Right renal cortex interstitium (tissue), 3 donors: Measurements from ENCODE around the gene NTM. TPM values are rescaled to one million over a fixed set of nuclear protein-coding genes. Genes with fewer than 3 reads are reported as not detected.

Source experiments
- DNase-seq, 3 donors: peaks; one replicate each; pipeline ENCODE4 v3.0.0-alpha.2; 2013; ENCODE audit warnings: low read depth in 3 of 3, low spot score in 2 of 3
- polyA plus RNA-seq, 3 donors: library from polyadenylated mRNA; unstranded; fragments of 120-200 nt; gene quantifications; one replicate each; pipeline ENCODE4 v1.2.1, GENCODE V29; 2013; ENCODE audit not compliant: insufficient read length in 3 of 3

Gene NTM
- polyA plus RNA-seq, 3 donors: 30.5 to 43.6 (median 35.7) TPM

GRCh38 chr11:132106096-132106982 lies 735.9 kb downstream of the NTM start:
- no peak for DNase-seq

DNA sequence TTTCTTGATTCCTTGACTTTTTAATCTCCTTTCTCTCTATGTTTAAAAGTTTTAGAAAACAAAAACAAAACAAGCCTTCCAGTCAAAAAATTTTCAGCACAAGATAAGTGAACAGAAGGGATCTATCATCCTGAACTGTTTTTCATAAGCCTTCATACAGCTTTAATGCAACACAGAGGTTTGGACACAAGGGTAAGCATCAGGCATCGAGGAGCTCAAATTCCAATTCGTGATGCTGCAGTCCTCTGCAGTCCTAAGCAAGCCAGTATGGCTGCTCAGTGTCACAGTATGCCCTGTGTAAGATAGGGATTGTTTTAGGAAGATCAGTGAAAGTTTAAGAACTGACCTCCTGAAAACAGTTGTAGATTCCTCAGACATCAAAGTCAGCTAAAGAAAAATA lies 740.9 kb downstream of the NTM start:
- no peak for DNase-seq

- no peak for DNase-seq
Measured at GRCh38 chr11:132111838-132112237, 741.4 kb downstream of the NTM start.

GRCh38 chr11:132112846-132113245 lies 742.4 kb downstream of the NTM start:
- DNase-seq: no peak

DNA sequence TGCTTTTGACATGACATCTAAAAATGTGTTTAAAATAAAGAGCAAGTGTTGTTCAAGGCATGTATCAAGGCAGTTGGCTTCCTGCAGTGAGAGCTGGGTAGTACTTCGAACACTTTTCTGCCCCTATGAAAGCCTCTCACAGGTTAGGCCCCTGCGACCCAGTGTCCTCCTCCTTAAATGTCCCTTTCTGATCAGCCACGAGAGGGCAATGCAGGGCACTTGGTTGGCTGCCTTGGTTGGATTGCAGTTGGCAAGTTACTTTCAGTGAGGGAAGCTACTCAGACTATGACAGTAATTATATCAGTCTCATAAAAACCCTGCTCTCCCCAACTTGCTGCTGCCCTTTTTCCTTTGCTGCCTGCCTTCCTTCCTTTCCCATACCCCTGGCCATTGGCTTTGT lies 743.8 kb downstream of the NTM start:
- no peak for DNase-seq

DNA sequence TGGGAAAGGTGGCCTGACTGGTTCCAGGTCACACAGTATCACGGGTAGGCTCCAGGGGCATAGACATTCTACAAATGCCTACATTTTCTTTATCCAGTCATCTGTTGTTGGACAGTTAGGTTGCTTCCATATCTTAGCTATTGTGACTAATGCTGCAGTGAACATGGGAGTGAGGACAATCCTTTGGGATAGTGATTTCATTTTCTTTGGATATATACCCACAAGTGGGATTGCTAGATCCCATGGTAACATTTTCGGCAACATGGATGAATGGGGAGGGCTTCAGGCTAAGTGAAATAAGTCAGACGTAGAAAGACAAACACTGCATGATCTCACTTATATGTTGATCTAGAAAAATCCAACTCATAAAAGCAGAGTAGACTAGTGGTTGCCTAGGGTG lies 744.3 kb downstream of the NTM start:
- no peak for DNase-seq

DNA sequence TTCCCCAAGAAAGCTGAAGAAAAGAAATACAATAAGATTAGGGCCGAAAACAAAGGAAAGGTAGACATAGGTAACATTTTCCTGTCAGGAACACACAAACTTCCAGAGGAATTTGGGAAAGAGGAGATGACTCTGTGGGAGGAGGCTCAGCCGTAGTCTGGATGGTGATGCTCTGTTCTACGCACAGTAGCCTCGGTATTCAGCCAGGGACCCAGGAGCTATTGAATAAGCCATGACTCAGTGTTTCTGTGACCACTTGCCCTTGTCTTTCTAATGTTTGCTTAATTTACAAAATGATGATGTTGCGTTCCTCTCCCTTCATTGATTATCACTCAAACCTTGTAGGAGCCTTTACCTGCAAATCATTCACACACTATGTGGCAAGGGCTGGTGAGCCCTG lies 745.0 kb downstream of the NTM start:
- DNase-seq: no peak

DNA sequence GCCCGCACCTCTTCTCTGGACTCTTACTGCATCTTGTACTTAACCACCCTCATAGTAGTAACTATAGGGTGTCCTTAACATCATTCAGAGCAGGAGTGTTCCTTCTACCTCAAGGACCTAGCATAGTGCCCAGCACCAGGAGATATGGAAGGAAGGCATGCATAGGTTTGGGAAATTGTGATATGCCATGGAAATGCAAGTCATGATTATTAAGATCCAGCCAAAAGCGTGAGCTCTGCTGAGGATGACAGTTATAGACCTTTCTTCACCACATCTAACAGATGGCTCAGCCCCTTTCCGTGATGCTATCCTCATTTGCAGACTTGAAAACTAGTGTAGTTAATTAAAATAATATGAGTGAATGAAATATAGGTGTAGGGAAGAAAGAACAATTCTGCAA lies 746.1 kb downstream of the NTM start:
- no peak for DNase-seq

GRCh38 chr11:132118661-132119060 lies 748.2 kb downstream of the NTM start:
- no peak for DNase-seq

DNA sequence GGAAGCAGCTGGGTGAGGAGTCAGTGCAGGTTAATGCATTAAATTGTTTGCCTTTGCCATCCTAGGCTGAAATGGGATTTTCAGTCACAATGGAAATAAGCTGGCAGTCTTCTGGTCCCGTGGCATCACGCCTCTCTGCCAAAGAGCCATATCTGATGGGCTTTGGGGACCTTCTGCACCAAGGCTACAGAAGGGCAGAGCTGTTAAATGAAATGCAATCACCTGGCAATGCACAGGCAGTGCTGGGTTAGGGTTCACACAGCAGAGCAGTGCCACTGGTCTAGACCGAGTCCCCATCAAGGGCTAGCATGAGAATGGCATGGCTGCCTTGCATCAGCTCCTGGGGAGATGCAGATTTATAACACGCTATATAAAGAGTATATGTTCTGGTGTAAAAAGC lies 749.2 kb downstream of the NTM start:
- DNase-seq: no peak

- no peak for DNase-seq
Measured at GRCh38 chr11:132122735-132123134, 752.3 kb downstream of the NTM start.

DNA sequence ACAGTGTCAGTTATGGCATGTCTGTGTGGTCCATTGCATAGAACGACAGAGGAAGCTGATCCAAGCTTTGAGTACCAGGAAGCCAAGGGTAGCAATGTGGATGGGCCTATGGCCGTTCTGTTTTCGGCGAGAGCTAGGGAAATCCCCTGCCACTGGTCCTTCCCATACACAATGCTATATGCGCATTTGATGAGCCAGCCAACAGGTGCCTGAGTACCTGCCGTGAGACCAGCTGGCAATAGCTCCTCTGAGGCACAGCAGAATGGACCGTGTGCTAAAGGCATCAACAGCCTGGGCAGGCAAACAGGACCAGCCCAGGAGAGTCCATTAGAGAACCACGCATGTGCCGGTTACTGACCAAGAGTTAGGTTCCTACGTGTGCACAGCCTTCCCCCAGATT lies 753.0 kb downstream of the NTM start:
- no peak for DNase-seq

- DNase-seq: no peak
Measured at GRCh38 chr11:132123854-132124835, 753.7 kb downstream of the NTM start.

DNA sequence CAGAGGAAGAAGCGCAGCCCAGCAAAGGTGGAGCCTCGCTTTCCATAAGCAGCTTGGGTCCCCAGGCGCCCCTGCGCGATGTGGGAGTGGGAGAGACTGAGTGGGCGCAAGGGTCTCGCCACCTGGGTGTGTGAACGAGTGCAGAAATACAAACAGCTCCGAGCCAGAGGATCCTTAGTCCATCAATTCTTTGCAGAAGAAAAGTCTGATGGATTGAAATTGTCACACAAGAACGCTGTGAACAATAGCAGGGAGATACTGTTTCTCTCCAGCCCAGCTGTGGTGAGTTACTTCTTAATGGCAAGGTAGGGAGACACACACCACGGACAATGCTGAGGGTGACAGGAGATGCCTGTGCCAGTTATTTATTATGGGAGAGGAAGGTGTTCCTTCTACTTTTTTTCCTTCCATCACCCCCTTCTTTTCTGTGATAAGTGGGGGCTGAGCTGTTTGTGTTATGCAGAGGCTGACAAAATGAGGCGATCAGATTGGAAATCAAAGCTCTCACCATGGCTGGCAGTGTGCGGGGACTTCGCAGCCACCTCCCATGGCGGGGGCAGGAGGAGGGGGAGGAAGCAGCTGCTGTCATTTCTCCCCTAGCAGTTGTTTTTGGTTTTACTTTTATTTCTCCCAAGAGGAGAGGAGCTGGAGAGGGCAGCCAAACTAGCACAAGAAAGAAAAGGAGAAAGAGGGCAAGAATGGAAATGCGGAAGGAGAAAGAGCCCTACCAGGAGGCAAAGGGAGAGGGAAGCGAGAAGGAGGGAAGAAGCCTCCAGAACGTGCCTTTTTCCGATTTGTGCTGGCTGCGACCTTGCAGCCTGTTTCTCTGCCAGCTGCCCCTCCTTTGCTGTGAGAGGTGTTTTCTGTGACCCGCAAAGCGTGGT lies 755.8 kb downstream of the NTM start:
- no peak for DNase-seq

- DNase-seq: peak in 2 of 3 donors; percentile 69 to 70
Measured at GRCh38 chr11:132126973-132127899, 756.8 kb downstream of the NTM start.

- no peak for DNase-seq
Measured at GRCh38 chr11:132127900-132128288, 757.5 kb downstream of the NTM start.

GRCh38 chr11:132131047-132131446 lies 760.6 kb downstream of the NTM start:
- no peak for DNase-seq

GRCh38 chr11:132131961-132132360 lies 761.5 kb downstream of the NTM start:
- DNase-seq: no peak

DNA sequence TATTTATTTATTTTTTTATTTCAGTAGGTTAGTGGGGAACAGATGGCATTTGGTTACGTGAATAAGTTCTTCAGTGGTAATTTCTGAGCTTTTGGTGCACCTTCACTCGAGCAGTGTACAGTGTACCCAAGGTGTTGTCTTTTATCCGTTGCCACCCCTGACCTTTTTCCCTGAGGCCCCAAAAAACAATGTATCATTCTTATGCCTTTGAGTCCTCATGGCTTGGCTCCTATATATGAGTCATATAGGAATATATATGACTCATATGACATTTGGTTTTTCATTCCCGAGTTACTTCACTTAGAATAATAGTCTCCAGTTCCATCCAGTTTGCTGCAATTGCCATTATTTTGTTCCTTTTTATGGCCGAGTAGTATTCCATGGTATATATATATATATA lies 763.9 kb downstream of the NTM start:
- DNase-seq: no peak
